Transverse colon (tissue), 4 donors: ENCODE results near the gene MIS18A.

Source experiments
- POLR2AphosphoS5 ChIP-seq, 3 donors: sonication (generic); formaldehyde crosslinking; IDR thresholded peaks; one replicate each; pipeline ENCODE4 v1.6.1; 2016; ENCODE audit warnings: antibody characterized with exemption in 3 of 3
- TF ChIP-seq, protein P1 (sequence below), 5 experiments: fragments of 200-600 bp in 3 of 5; fragments of 450-650 bp in 2 of 5; sonication (generic) in 3 of 5; IDR thresholded peaks; 1 replicate in 2 of 5; 2 replicates in 3 of 5; pipeline ENCODE4 v1.5.1; 2016 to 2017; ENCODE audit warnings: antibody characterized with exemption in 5 of 5, inconsistent platforms in 3 of 5, mild to moderate bottlenecking in 2 of 5, moderate library complexity in 1 of 5

- TF ChIP-seq, protein P1, sequence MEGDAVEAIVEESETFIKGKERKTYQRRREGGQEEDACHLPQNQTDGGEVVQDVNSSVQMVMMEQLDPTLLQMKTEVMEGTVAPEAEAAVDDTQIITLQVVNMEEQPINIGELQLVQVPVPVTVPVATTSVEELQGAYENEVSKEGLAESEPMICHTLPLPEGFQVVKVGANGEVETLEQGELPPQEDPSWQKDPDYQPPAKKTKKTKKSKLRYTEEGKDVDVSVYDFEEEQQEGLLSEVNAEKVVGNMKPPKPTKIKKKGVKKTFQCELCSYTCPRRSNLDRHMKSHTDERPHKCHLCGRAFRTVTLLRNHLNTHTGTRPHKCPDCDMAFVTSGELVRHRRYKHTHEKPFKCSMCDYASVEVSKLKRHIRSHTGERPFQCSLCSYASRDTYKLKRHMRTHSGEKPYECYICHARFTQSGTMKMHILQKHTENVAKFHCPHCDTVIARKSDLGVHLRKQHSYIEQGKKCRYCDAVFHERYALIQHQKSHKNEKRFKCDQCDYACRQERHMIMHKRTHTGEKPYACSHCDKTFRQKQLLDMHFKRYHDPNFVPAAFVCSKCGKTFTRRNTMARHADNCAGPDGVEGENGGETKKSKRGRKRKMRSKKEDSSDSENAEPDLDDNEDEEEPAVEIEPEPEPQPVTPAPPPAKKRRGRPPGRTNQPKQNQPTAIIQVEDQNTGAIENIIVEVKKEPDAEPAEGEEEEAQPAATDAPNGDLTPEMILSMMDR (IDR thresholded peaks at IDR 0.05) = no peak
- TF ChIP-seq POLR2AphosphoS5 (IDR thresholded peaks at IDR 0.05) = no peak
Observed at GRCh38 chr21:32281531-32281930, 2.7 kb upstream of the MIS18A start.
